HepG2 (cell line): ENCODE results near the gene ZFP92. TPM values are rescaled to one million over a fixed set of nuclear protein-coding genes. Genes with fewer than 3 reads are reported as not detected.

Experiments used
- HOXA9 ChIP-seq: sonication (generic); formaldehyde crosslinking; IDR thresholded peaks from 2 replicates; pipeline ENCODE4 v1.8.1; 2022; ENCODE audit warnings: missing genetic modification reagents, mild to moderate bottlenecking, moderate library complexity, borderline replicate concordance
- ISX ChIP-seq: sonication (generic); formaldehyde crosslinking; conservative IDR thresholded peaks from 2 replicates; pipeline ENCODE4 v1.5.0; 2020; ENCODE audit warnings: missing genetic modification reagents
- JDP2 ChIP-seq: sonication (generic); formaldehyde crosslinking; IDR thresholded peaks from 2 replicates; pipeline ENCODE4 v1.8.1; 2022; ENCODE audit warnings: missing genetic modification reagents, borderline replicate concordance
- MYNN ChIP-seq: sonication (generic); formaldehyde crosslinking; IDR thresholded peaks from 2 replicates; pipeline ENCODE4 v1.4.0; 2020; ENCODE audit warnings: mild to moderate bottlenecking, low read depth, missing genetic modification reagents
- ZMYM2 ChIP-seq: sonication (generic); formaldehyde crosslinking; IDR thresholded peaks from 2 replicates; pipeline ENCODE4 v1.8.0; 2022; ENCODE audit warnings: mild to moderate bottlenecking, missing genetic modification reagents
- ZNF660 ChIP-seq: sonication (generic); formaldehyde crosslinking; IDR thresholded peaks from 2 replicates; pipeline ENCODE4 v1.5.1; 2020; ENCODE audit warnings: mild to moderate bottlenecking, low read depth, missing genetic modification reagents, borderline replicate concordance
- polyA plus RNA-seq, 8 experiments: library from polyadenylated mRNA; depleted of rRNA in 3 of 8; stranded (reverse) in 7 of 8; unstranded in 1 of 8; fragments of >200 nt; fragmentation: Illumina TruSeq in 4 of 8; extraction: Trizol in 4 of 8; gene quantifications; 2 replicates each; pipeline versions ENCODE4 v1.2.1 to v1.2.3, GENCODE V29; 2011 to 2016; ENCODE audit warnings: low read depth in 4 of 8, missing spikeins in 1 of 8, mixed read lengths in 1 of 8; ENCODE audit not compliant: insufficient read depth in 1 of 8
- total RNA-seq, 5 experiments: library from RNA; depleted of rRNA; stranded (reverse); fragments of >200 nt; fragmentation: Illumina TruSeq; extraction: Trizol; gene quantifications; 2 replicates each; pipeline ENCODE4 v1.2.3, GENCODE V29; 2016; ENCODE audit warnings: low read depth in 1 of 5
- TF ChIP-seq, protein P1 (sequence below): sonication (generic); formaldehyde crosslinking; IDR thresholded peaks from 2 replicates; pipeline ENCODE4 v1.4.0; 2020; ENCODE audit warnings: missing genetic modification reagents
- TF ChIP-seq, protein P2 (sequence below): IDR thresholded peaks from 2 replicates; pipeline ENCODE4 v1.6.1; 2012; ENCODE audit warnings: low read length, improper control_type of control experiment
- TF ChIP-seq, protein P3 (sequence below), 2 experiments: IDR thresholded peaks; 2 replicates each; pipeline ENCODE4 v1.6.1; 2011 to 2012; ENCODE audit warnings: low read length in 2 of 2, borderline replicate concordance in 1 of 2, low read depth in 1 of 2, mild to moderate bottlenecking in 1 of 2, moderate library complexity in 1 of 2

Gene ZFP92
- total and polyA plus RNA-seq, 2 of the 13 experiments (the other 11 are each of a cell fraction or from before 2014, with no cell fraction given), result 0.02 TPM; not detected in 1

DNA sequence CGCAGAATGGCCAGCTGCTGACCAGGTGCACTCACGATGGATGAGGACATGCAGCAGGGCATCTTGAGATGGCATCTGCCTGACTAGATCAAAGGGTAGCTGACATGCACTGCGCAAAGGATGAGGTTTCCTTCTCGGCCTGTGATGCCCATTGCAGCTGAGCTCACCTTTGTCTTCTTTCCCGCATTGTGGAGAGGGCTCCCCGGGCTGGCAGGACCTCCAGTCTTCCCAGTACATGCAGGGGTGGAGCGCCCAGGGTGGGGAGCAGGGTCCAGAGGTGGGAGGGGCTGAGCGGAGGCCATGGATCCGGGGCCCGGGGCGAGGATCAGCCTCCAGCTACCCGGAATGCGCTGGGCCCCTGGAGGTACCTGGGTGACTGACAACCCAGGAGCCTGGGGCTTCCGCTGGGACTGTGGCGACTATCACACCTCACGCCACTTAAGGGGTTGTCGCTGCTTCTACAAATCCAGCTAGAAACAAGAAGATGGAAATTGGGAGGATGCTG, 22.6 kb downstream of the ZFP92 start (continued):
- TF ChIP-seq, protein P1, sequence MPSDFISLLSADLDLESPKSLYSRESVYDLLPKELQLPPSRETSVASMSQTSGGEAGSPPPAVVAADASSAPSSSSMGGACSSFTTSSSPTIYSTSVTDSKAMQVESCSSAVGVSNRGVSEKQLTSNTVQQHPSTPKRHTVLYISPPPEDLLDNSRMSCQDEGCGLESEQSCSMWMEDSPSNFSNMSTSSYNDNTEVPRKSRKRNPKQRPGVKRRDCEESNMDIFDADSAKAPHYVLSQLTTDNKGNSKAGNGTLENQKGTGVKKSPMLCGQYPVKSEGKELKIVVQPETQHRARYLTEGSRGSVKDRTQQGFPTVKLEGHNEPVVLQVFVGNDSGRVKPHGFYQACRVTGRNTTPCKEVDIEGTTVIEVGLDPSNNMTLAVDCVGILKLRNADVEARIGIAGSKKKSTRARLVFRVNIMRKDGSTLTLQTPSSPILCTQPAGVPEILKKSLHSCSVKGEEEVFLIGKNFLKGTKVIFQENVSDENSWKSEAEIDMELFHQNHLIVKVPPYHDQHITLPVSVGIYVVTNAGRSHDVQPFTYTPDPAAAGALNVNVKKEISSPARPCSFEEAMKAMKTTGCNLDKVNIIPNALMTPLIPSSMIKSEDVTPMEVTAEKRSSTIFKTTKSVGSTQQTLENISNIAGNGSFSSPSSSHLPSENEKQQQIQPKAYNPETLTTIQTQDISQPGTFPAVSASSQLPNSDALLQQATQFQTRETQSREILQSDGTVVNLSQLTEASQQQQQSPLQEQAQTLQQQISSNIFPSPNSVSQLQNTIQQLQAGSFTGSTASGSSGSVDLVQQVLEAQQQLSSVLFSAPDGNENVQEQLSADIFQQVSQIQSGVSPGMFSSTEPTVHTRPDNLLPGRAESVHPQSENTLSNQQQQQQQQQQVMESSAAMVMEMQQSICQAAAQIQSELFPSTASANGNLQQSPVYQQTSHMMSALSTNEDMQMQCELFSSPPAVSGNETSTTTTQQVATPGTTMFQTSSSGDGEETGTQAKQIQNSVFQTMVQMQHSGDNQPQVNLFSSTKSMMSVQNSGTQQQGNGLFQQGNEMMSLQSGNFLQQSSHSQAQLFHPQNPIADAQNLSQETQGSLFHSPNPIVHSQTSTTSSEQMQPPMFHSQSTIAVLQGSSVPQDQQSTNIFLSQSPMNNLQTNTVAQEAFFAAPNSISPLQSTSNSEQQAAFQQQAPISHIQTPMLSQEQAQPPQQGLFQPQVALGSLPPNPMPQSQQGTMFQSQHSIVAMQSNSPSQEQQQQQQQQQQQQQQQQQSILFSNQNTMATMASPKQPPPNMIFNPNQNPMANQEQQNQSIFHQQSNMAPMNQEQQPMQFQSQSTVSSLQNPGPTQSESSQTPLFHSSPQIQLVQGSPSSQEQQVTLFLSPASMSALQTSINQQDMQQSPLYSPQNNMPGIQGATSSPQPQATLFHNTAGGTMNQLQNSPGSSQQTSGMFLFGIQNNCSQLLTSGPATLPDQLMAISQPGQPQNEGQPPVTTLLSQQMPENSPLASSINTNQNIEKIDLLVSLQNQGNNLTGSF (CRISPR knock-in tag), result no peak
- no peak for TF ChIP-seq ZMYM2 (CRISPR knock-in tag)
- TF ChIP-seq JDP2, result no peak
- no peak for TF ChIP-seq MYNN (CRISPR knock-in tag)
- TF ChIP-seq, protein P2, sequence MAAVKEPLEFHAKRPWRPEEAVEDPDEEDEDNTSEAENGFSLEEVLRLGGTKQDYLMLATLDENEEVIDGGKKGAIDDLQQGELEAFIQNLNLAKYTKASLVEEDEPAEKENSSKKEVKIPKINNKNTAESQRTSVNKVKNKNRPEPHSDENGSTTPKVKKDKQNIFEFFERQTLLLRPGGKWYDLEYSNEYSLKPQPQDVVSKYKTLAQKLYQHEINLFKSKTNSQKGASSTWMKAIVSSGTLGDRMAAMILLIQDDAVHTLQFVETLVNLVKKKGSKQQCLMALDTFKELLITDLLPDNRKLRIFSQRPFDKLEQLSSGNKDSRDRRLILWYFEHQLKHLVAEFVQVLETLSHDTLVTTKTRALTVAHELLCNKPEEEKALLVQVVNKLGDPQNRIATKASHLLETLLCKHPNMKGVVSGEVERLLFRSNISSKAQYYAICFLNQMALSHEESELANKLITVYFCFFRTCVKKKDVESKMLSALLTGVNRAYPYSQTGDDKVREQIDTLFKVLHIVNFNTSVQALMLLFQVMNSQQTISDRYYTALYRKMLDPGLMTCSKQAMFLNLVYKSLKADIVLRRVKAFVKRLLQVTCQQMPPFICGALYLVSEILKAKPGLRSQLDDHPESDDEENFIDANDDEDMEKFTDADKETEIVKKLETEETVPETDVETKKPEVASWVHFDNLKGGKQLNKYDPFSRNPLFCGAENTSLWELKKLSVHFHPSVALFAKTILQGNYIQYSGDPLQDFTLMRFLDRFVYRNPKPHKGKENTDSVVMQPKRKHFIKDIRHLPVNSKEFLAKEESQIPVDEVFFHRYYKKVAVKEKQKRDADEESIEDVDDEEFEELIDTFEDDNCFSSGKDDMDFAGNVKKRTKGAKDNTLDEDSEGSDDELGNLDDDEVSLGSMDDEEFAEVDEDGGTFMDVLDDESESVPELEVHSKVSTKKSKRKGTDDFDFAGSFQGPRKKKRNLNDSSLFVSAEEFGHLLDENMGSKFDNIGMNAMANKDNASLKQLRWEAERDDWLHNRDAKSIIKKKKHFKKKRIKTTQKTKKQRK, result no peak
- TF ChIP-seq HOXA9, result no peak
- TF ChIP-seq, protein P3, sequence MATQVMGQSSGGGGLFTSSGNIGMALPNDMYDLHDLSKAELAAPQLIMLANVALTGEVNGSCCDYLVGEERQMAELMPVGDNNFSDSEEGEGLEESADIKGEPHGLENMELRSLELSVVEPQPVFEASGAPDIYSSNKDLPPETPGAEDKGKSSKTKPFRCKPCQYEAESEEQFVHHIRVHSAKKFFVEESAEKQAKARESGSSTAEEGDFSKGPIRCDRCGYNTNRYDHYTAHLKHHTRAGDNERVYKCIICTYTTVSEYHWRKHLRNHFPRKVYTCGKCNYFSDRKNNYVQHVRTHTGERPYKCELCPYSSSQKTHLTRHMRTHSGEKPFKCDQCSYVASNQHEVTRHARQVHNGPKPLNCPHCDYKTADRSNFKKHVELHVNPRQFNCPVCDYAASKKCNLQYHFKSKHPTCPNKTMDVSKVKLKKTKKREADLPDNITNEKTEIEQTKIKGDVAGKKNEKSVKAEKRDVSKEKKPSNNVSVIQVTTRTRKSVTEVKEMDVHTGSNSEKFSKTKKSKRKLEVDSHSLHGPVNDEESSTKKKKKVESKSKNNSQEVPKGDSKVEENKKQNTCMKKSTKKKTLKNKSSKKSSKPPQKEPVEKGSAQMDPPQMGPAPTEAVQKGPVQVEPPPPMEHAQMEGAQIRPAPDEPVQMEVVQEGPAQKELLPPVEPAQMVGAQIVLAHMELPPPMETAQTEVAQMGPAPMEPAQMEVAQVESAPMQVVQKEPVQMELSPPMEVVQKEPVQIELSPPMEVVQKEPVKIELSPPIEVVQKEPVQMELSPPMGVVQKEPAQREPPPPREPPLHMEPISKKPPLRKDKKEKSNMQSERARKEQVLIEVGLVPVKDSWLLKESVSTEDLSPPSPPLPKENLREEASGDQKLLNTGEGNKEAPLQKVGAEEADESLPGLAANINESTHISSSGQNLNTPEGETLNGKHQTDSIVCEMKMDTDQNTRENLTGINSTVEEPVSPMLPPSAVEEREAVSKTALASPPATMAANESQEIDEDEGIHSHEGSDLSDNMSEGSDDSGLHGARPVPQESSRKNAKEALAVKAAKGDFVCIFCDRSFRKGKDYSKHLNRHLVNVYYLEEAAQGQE (IDR thresholded peaks at IDR 0.05; ENCODE audit: borderline replicate concordance in 1 of 2, low read depth in 1 of 2, low read length in 2 of 2), result no peak
- TF ChIP-seq ISX (CRISPR knock-in tag), result no peak
- no peak for TF ChIP-seq ZNF660
